ENCODE data around the gene STRADB.

DNA sequence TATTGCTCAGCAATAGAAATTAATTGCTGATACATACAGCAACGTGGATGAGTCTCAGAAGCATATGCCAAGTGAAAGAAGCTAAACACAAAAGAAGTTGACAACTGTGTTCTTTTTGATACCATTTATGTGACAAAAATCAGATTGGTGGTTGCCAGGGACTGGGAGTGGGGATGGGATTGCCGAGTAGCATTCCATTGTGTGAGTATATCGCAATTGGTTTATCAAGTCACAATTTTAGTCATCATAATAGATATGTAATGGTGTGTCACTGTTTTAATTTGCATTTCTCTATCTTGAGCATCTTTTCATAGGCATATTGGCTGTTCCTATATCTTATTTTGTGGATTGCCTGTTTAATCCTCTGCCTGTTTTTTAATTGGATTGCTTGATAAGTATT lies 20.9 kb downstream of the STRADB start:
- TF ChIP-seq, protein P1, sequence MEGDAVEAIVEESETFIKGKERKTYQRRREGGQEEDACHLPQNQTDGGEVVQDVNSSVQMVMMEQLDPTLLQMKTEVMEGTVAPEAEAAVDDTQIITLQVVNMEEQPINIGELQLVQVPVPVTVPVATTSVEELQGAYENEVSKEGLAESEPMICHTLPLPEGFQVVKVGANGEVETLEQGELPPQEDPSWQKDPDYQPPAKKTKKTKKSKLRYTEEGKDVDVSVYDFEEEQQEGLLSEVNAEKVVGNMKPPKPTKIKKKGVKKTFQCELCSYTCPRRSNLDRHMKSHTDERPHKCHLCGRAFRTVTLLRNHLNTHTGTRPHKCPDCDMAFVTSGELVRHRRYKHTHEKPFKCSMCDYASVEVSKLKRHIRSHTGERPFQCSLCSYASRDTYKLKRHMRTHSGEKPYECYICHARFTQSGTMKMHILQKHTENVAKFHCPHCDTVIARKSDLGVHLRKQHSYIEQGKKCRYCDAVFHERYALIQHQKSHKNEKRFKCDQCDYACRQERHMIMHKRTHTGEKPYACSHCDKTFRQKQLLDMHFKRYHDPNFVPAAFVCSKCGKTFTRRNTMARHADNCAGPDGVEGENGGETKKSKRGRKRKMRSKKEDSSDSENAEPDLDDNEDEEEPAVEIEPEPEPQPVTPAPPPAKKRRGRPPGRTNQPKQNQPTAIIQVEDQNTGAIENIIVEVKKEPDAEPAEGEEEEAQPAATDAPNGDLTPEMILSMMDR (conservative IDR thresholded peaks at IDR 0.05; ENCODE audit: low read depth, low read length): no peak
- TF ChIP-seq MAZ (IDR thresholded peaks at IDR 0.05; ENCODE audit: borderline replicate concordance, low read depth, low read length) (no peak), RFX5 (IDR thresholded peaks at IDR 0.05; ENCODE audit: low read depth, low read length) (no peak), POLR2A (IDR thresholded peaks at IDR 0.05; ENCODE audit: low read depth, low read length) (no peak), MAFK (IDR thresholded peaks at IDR 0.05; ENCODE audit: low read depth, low read length) (no peak), CHD1 (IDR thresholded peaks at IDR 0.05; ENCODE audit: low read depth, low read length) (no peak), NFE2L2 (IDR thresholded peaks at IDR 0.05; ENCODE audit: low read depth, low read length) (no peak), FOS (IDR thresholded peaks at IDR 0.05; ENCODE audit: low read depth, low read length) (no peak)
